ENCODE measurements around the gene PDE3A.

GRCh38 chr12:20423557-20423956 is 55.2 kb downstream of the PDE3A start:
- no peak for TF ChIP-seq CTCF (IDR thresholded peaks at IDR 0.05; ENCODE audit: low read length)
- no peak for TF ChIP-seq EZH2 (optimal IDR thresholded peaks at IDR 0.05; ENCODE audit: low read depth, low read length)
- TF ChIP-seq EZH2phosphoT487 (IDR thresholded peaks at IDR 0.05; ENCODE audit: low read length), result no peak
